WTC11 (cell line): ENCODE measurements around the gene BLM. TPM values are rescaled to one million over a fixed set of nuclear protein-coding genes. Genes with fewer than 3 reads are reported as not detected.

Source experiments
- ATAC-seq: fragments of 200-7000 bp; cut with Tn5 transposase; 2 replicates; pipeline ENCODE4 v1.10.0; 2021; ENCODE audit warnings: mild to moderate bottlenecking, moderate library complexity
- CTCF ChIA-PET: fragments of 300-600 bp; sonication (Branson Sonifier 250); formaldehyde crosslinking; loops from one replicate; lab custom pipeline; 2021; ENCODE audit warnings: antibody characterized with exemption; lab: Charles Lee
- POLR2A ChIA-PET: fragments of 350-600 bp; sonication (Branson Sonifier 250); formaldehyde crosslinking; loops from one replicate; lab custom pipeline; 2021; ENCODE audit warnings: antibody characterized with exemption; lab: Charles Lee
- DNase-seq: peaks from one replicate; pipeline ENCODE4 v3.0.0; 2021; ENCODE audit warnings: low spot score
- H3K27ac Mint-ChIP-seq: 2 replicates; pipeline ENCODE4 v1.8.0; 2021; ENCODE audit warnings: mixed read lengths
- H3K27me3 Mint-ChIP-seq: 2 replicates; pipeline ENCODE4 v1.8.0; 2021; ENCODE audit warnings: low read depth, mild to moderate bottlenecking, moderate library complexity, mixed read lengths
- H3K36me3 Mint-ChIP-seq: 2 replicates; pipeline ENCODE4 v1.8.0; 2021; ENCODE audit warnings: mixed read lengths
- H3K4me1 Mint-ChIP-seq: 2 replicates; pipeline ENCODE4 v1.8.0; 2022; ENCODE audit warnings: mixed read lengths
- H3K4me3 Mint-ChIP-seq: 2 replicates; pipeline ENCODE4 v1.8.0; 2021; ENCODE audit warnings: mild to moderate bottlenecking, moderate library complexity, mixed read lengths
- H3K9me3 Mint-ChIP-seq: 2 replicates; pipeline ENCODE4 v1.8.0; 2021; ENCODE audit warnings: mixed read lengths
- AR ChIP-seq: fragments of 250-450 bp; sonication (Bioruptor Pico); IDR thresholded peaks from 2 replicates; pipeline ENCODE4 v1.9.0; 2021; ENCODE audit warnings: mild to moderate bottlenecking
- ARID4B ChIP-seq: sonication (generic); formaldehyde crosslinking; IDR thresholded peaks from 2 replicates; pipeline ENCODE4 v1.8.0; 2023; ENCODE audit warnings: missing genetic modification reagents, mild to moderate bottlenecking, borderline replicate concordance
- ATF1 ChIP-seq: sonication (generic); formaldehyde crosslinking; IDR thresholded peaks from 2 replicates; pipeline ENCODE4 v1.8.1; 2023; ENCODE audit warnings: mild to moderate bottlenecking, moderate library complexity, missing genetic modification reagents
- ATF2 ChIP-seq: sonication (generic); formaldehyde crosslinking; IDR thresholded peaks from 2 replicates; pipeline ENCODE4 v1.8.1; 2022; ENCODE audit warnings: low read depth, missing genetic modification reagents, borderline replicate concordance
- CDX4 ChIP-seq: fragments of 250-450 bp; sonication (Bioruptor Pico); IDR thresholded peaks from 2 replicates; pipeline ENCODE4 v1.9.0; 2021; ENCODE audit warnings: moderate library complexity, mild to moderate bottlenecking, inconsistent platforms, borderline replicate concordance
- CREM ChIP-seq: sonication (generic); formaldehyde crosslinking; IDR thresholded peaks from 2 replicates; pipeline ENCODE4 v1.8.1; 2022; ENCODE audit warnings: mild to moderate bottlenecking, missing genetic modification reagents, moderate library complexity
- EMX1 ChIP-seq: fragments of 250-450 bp; sonication (Bioruptor Pico); IDR thresholded peaks from 2 replicates; pipeline ENCODE4 v1.8.0; 2021; ENCODE audit warnings: mild to moderate bottlenecking
- GABPB1 ChIP-seq: sonication (generic); formaldehyde crosslinking; IDR thresholded peaks from 2 replicates; pipeline ENCODE4 v1.8.1; 2023; ENCODE audit warnings: mild to moderate bottlenecking, missing genetic modification reagents
- HMGA2 ChIP-seq: fragments of 250-450 bp; sonication (Bioruptor Pico); IDR thresholded peaks from 2 replicates; pipeline ENCODE4 v1.4.0; 2021; ENCODE audit warnings: mild to moderate bottlenecking, moderate library complexity
- IRF2 ChIP-seq: sonication (generic); formaldehyde crosslinking; IDR thresholded peaks from 2 replicates; pipeline ENCODE4 v1.8.0; 2022; ENCODE audit warnings: low read depth, missing genetic modification reagents, borderline replicate concordance
- JAZF1 ChIP-seq: fragments of 250-450 bp; sonication (Bioruptor Pico); IDR thresholded peaks from 2 replicates; pipeline ENCODE4 v1.9.0; 2021; ENCODE audit warnings: moderate library complexity, mild to moderate bottlenecking, inconsistent platforms
- OVOL2 ChIP-seq: fragments of 250-450 bp; sonication (Bioruptor Pico); IDR thresholded peaks from 2 replicates; pipeline ENCODE4 v1.9.0; 2021; ENCODE audit warnings: mild to moderate bottlenecking, borderline replicate concordance
- PREB ChIP-seq: sonication (generic); formaldehyde crosslinking; IDR thresholded peaks from 2 replicates; pipeline ENCODE4 v1.8.1; 2022; ENCODE audit warnings: mild to moderate bottlenecking, missing genetic modification reagents, moderate library complexity, borderline replicate concordance
- RORB ChIP-seq: fragments of 250-450 bp; sonication (Bioruptor Pico); IDR thresholded peaks from 2 replicates; pipeline ENCODE4 v1.9.0; 2021; ENCODE audit warnings: mild to moderate bottlenecking
- SOX15 ChIP-seq: fragments of 250-450 bp; sonication (Bioruptor Pico); IDR thresholded peaks from 2 replicates; pipeline ENCODE4 v1.9.0; 2021; ENCODE audit warnings: mild to moderate bottlenecking
- TEAD1 ChIP-seq: sonication (generic); formaldehyde crosslinking; IDR thresholded peaks from 2 replicates; pipeline ENCODE4 v1.8.0; 2022; ENCODE audit warnings: mild to moderate bottlenecking, missing genetic modification reagents
- ZBTB21 ChIP-seq: sonication (generic); formaldehyde crosslinking; IDR thresholded peaks from 2 replicates; pipeline ENCODE4 v1.8.1; 2023; ENCODE audit warnings: mild to moderate bottlenecking, missing genetic modification reagents, borderline replicate concordance
- ZBTB43 ChIP-seq: sonication (generic); formaldehyde crosslinking; IDR thresholded peaks from 2 replicates; pipeline ENCODE4 v1.8.1; 2023; ENCODE audit warnings: mild to moderate bottlenecking, missing genetic modification reagents
- ZNF425 ChIP-seq: fragments of 250-450 bp; sonication (Bioruptor Pico); conservative IDR thresholded peaks from 2 replicates; pipeline ENCODE4 v1.9.0; 2021; ENCODE audit warnings: mild to moderate bottlenecking
- total RNA-seq: library from RNA; stranded (reverse); gene quantifications from 3 replicates; pipeline ENCODE4 v1.2.3, GENCODE V29; 2021

BLM gene
- total RNA-seq, 1 experiment from 2014 or later, result 40.5 TPM

- 0 out of 2 replicates have a peak overlapping the region, but pooled peaks have one; percentile 4 for H3K27ac Mint-ChIP-seq
- no peaks in the 10 kb centered on the region for H3K9me3 Mint-ChIP-seq
- no peaks in the 10 kb centered on the region; the same call in 1 of the 2 replicates for H3K27me3 Mint-ChIP-seq
- ChIA-PET POLR2A (no interaction called here), CTCF (interaction anchor here (0.7 kb wide), 1 partner anchor 22 kb away, joined by 6 read pairs; no protein-coding TSS in a partner anchor)
- H3K4me1 Mint-ChIP-seq, result peaks cover 14% of the 10 kb centered on the region
- no peak for DNase-seq
- no peak overlapping the region for H3K4me3 Mint-ChIP-seq
- H3K36me3 Mint-ChIP-seq, result no peaks in the 10 kb centered on the region
- no peak for ATAC-seq
- peak; percentile 99 for TF ChIP-seq GABPB1 (CRISPR knock-in tag)
- no peak for TF ChIP-seq ZBTB43
Measured at GRCh38 chr15:90860942-90861675, 144.0 kb downstream of the BLM start.

GRCh38 chr15:90862487-90862886 is 145.3 kb downstream of the BLM start:
- DNase-seq (no peak), ATAC-seq (no peak)
- ChIA-PET POLR2A (no interaction called here), CTCF (no interaction called here)
- Mint-ChIP-seq H3K27me3 (no peaks in the 10 kb centered on the region; the same call in 1 of the 2 replicates), H3K36me3 (no peaks in the 10 kb centered on the region), H3K9me3 (no peaks in the 10 kb centered on the region), H3K4me3 (no peak overlapping the region), H3K27ac (no peak overlapping the region), H3K4me1 (peaks cover 16% of the 10 kb centered on the region)
- no peak for TF ChIP-seq ATF1 (CRISPR knock-in tag)
- no peak for TF ChIP-seq IRF2
- TF ChIP-seq JAZF1 (CRISPR knock-in tag), result no peak
- no peak for TF ChIP-seq HMGA2 (CRISPR knock-in tag)
- no peak for TF ChIP-seq ATF2
- TF ChIP-seq RORB (CRISPR knock-in tag), result no peak
- no peak for TF ChIP-seq ZNF425 (CRISPR knock-in tag)
- no peak for TF ChIP-seq TEAD1
- no peak for TF ChIP-seq PREB (CRISPR knock-in tag)
- no peak for TF ChIP-seq ZBTB21
- no peak for TF ChIP-seq EMX1 (CRISPR knock-in tag)
- no peak for TF ChIP-seq OVOL2 (CRISPR knock-in tag)
- no peak for TF ChIP-seq SOX15 (CRISPR knock-in tag)
- no peak for TF ChIP-seq GABPB1 (CRISPR knock-in tag)
- no peak for TF ChIP-seq CDX4
- no peak for TF ChIP-seq ARID4B (CRISPR knock-in tag)
- TF ChIP-seq AR (CRISPR knock-in tag), result no peak
- TF ChIP-seq CREM, result no peak
